SJCRH30 (cell line): ENCODE measurements around the gene AGPAT4. TPM values are rescaled to one million over a fixed set of nuclear protein-coding genes. Genes with fewer than 3 reads are reported as not detected.
A peak's percentile ranks its signal among the peaks of the same experiment; 100 is the strongest.

Experiments
- DNase-seq, 2 experiments: peaks; one replicate each; pipeline ENCODE4 v3.0.0-alpha.2; 2015 to 2020
- H3K27ac ChIP-seq: fragments of 250-450 bp; sonication (Bioruptor Pico); 2 replicates; pipeline ENCODE4 v1.5.1; 2020; ENCODE audit warnings: mild to moderate bottlenecking, moderate library complexity
- H3K27me3 ChIP-seq: fragments of 250-450 bp; sonication (Bioruptor Pico); 2 replicates; pipeline ENCODE4 v1.5.1; 2020; ENCODE audit warnings: mild to moderate bottlenecking, moderate library complexity
- H3K36me3 ChIP-seq: fragments of 250-450 bp; sonication (Bioruptor Pico); 2 replicates; pipeline ENCODE4 v1.5.1; 2020; ENCODE audit warnings: mild to moderate bottlenecking, moderate library complexity
- H3K4me1 ChIP-seq: fragments of 250-450 bp; sonication (Bioruptor Pico); 2 replicates; pipeline ENCODE4 v1.5.1; 2020; ENCODE audit warnings: mild to moderate bottlenecking, moderate library complexity
- H3K4me3 ChIP-seq: fragments of 250-450 bp; sonication (Bioruptor Pico); 2 replicates; pipeline ENCODE4 v1.5.1; 2020; ENCODE audit warnings: mild to moderate bottlenecking, moderate library complexity
- H3K9me3 ChIP-seq: fragments of 250-450 bp; sonication (Bioruptor Pico); replicated peaks from 2 replicates; pipeline ENCODE4 v1.5.1; 2020; ENCODE audit warnings: mild to moderate bottlenecking, moderate library complexity
- total RNA-seq: library from RNA; depleted of rRNA; stranded (reverse); fragments of >200 nt; shearing (Covaris generic); gene quantifications from 2 replicates; pipeline ENCODE4 v1.2.3, GENCODE V29; 2014

Gene AGPAT4
- total RNA-seq, 1 experiment from 2014 or later, result 16.7 TPM

DNA sequence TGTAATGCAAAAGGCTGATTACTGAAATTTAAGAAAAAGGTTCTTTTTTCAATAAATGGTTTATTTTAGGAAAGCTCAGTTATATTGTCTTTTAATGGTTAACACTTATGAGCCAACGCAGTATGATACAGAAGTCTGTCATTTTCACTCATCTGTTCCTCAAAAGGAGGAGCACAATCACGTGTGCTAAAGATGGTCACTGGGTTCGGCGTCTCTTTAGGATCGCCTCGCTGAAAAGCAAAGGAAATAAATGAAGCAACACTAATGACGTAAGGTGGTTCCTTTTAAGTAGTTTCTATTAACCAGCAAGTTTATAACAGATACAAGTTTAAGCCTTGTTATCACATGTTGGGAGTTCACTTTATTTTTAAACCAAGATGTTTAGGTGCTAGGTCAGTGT lies 156.6 kb downstream of the AGPAT4 start:
- H3K36me3 ChIP-seq, result peaks cover 50% of the 10 kb centered on the region
- no peak for DNase-seq

DNA sequence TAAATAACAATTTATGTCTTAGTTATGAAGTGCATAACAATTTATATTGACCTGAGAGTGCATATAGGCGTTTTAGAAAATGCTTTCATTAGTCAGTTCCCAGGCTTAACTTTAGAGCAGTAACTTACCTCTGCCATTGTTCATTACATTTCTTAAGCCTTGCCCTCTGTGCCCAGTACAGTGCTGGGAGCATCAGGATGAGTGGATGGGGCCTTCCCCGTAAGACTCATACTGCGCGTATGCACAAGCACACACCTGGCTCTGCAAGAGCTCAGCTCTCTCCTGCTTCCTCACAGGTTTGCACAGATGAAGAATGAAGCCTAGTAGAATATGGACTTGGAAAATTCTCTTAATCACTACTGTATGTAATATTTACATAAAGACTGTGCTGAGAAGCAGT lies 157.3 kb downstream of the AGPAT4 start:
- no peak overlapping the region for H3K27ac ChIP-seq
- H3K4me3 ChIP-seq, result no peak overlapping the region
- no peaks in the 10 kb centered on the region for H3K4me1 ChIP-seq
- peaks cover 56% of the 10 kb centered on the region for H3K36me3 ChIP-seq
- H3K9me3 ChIP-seq, result no peaks in the 10 kb centered on the region
- DNase-seq, result no peak
- H3K27me3 ChIP-seq, result no peaks in the 10 kb centered on the region

More for the DNA sequence above, 156.6 kb downstream of the AGPAT4 start:
- no peaks in the 10 kb centered on the region for H3K27me3 ChIP-seq
- H3K27ac ChIP-seq, result no peak overlapping the region
- no peak overlapping the region for H3K4me3 ChIP-seq
- no peaks in the 10 kb centered on the region for H3K4me1 ChIP-seq
- H3K9me3 ChIP-seq, result 0 out of 2 replicates have a peak, but pooled peaks cover 1% of the 10 kb centered on the region

DNA sequence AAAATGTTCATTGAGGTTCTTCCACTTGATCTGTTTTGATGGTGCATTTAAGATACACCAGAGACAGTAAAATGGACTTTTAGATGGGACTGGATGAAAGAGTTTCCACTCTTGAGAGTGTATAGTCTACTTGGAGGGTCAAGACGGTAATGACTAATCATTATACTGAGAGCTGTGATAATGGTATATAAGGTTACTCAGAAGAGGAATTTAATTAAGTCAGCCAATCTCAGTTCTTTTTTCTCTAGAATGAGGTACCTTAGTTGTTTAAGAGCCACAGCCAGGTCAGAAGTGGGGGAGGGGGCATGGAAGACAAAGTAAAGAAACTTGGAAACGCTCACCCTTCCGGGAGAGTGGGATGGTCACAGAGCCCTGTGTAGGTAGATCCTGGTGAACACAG lies 158.4 kb downstream of the AGPAT4 start:
- DNase-seq, result no peak
- no peak overlapping the region for H3K27ac ChIP-seq
- H3K4me1 ChIP-seq, result no peaks in the 10 kb centered on the region
- H3K36me3 ChIP-seq, result peaks cover 62% of the 10 kb centered on the region
- no peak overlapping the region for H3K4me3 ChIP-seq
- no peaks in the 10 kb centered on the region for H3K27me3 ChIP-seq
- H3K9me3 ChIP-seq, result no peaks in the 10 kb centered on the region

DNA sequence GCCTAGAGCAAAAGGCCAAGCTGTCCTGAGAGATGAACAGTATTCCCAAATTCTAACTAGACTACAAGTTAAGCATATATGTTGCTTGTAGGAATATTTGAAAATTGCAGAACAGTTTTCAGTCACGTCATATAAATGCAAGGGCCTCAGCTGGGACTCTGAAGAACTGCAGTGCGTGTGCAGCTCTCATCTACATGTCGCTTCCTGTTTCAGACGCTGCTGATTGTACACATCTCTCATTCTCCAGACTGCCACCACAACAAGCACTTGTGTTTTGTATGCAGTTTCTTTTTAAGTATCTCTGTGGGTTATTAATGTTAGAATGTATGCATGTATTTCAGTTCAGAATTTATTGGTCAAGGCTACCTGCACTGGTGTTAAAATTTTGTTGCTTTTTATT lies 162.6 kb downstream of the AGPAT4 start:
- no peak overlapping the region for H3K27ac ChIP-seq
- H3K4me3 ChIP-seq, result no peak overlapping the region
- peaks cover 78% of the 10 kb centered on the region for H3K36me3 ChIP-seq
- no peaks in the 10 kb centered on the region for H3K4me1 ChIP-seq
- no peaks in the 10 kb centered on the region for H3K9me3 ChIP-seq
- no peak for DNase-seq
- H3K27me3 ChIP-seq, result no peaks in the 10 kb centered on the region

DNA sequence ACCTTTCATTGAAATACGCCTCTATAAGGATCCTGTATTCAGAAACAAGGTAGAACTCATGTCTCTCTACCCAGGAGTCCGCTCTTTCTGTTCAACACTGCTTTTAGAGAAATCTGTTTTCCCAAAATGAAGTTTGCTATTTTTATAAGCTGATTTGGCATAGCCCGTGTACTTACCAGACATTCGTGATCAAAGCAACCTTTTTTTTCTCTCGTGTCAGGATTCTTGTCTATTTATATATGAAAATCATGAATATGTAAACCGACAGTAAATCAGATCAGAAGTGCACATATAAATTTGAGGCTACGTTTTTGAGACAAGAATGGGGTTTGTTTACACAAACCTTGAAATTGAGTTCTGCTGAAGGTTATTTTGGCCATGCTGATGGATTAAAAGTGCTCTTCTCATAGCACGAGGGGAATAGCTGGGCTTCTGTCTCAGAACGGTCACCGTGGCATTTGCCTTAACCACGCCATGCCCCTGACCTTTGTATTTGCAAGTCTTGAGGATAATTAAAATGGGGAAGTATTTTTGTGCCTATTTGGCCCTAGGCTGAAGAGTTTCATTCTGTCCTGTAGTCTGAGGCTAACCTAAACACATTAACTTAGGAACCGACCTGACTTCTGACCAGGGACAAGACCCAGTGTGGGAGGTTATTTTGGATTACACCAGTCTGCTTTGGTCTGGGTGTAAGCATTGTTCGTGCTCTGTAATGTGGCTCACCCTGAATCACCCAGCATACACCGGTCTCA lies 163.7 kb downstream of the AGPAT4 start:
- no peak for DNase-seq
- Histone ChIP-seq H3K27me3 (no peaks in the 10 kb centered on the region), H3K27ac (no peak overlapping the region), H3K4me3 (no peak overlapping the region), H3K4me1 (no peaks in the 10 kb centered on the region), H3K9me3 (no peaks in the 10 kb centered on the region), H3K36me3 (peaks cover 78% of the 10 kb centered on the region)

DNA sequence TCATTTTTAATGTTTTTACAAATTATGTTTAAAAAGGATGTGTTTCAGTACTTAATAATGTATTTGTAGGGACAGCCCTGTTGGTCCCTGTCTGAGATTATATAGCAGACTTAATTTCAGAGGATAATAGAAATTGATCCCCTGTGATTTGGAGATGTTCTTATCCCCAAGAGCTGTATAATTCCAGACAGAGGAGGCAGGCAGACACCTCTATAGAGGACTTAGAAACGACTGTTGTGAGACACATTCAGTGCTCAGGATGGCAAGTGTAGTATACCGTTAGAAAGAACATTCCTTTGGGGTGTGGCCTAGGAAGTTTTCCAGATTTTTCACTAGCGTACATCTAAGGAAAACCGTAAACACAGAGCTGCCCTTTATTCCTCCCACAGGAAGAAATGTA lies 164.5 kb downstream of the AGPAT4 start:
- no peak overlapping the region for H3K27ac ChIP-seq
- H3K4me1 ChIP-seq, result no peaks in the 10 kb centered on the region
- peaks cover 79% of the 10 kb centered on the region for H3K36me3 ChIP-seq
- H3K27me3 ChIP-seq, result no peaks in the 10 kb centered on the region
- no peaks in the 10 kb centered on the region for H3K9me3 ChIP-seq
- DNase-seq, result no peak
- no peak overlapping the region for H3K4me3 ChIP-seq

DNA sequence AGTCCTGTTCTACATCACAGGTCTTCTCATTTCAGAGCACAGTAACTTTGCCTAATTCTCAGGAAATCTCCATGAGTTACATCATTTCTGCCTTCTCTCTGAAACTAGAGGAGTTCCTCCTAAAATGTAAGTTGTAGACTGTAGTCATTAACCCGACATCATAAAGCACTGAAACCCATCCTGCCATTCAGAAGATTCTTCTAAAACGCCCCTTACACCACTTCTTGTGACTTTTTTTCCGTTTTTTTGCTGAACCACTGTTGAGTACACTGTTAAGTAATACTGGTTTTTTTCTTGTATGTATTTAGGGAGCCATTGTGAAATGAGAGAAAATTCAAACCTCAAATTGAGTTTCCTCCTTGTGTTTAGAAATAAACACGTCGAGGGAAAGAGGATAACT lies 164.9 kb downstream of the AGPAT4 start:
- Histone ChIP-seq H3K36me3 (peaks cover 75% of the 10 kb centered on the region), H3K27ac (no peak overlapping the region), H3K4me1 (no peaks in the 10 kb centered on the region), H3K27me3 (no peaks in the 10 kb centered on the region), H3K4me3 (no peak overlapping the region), H3K9me3 (no peaks in the 10 kb centered on the region)
- DNase-seq, result no peak

DNA sequence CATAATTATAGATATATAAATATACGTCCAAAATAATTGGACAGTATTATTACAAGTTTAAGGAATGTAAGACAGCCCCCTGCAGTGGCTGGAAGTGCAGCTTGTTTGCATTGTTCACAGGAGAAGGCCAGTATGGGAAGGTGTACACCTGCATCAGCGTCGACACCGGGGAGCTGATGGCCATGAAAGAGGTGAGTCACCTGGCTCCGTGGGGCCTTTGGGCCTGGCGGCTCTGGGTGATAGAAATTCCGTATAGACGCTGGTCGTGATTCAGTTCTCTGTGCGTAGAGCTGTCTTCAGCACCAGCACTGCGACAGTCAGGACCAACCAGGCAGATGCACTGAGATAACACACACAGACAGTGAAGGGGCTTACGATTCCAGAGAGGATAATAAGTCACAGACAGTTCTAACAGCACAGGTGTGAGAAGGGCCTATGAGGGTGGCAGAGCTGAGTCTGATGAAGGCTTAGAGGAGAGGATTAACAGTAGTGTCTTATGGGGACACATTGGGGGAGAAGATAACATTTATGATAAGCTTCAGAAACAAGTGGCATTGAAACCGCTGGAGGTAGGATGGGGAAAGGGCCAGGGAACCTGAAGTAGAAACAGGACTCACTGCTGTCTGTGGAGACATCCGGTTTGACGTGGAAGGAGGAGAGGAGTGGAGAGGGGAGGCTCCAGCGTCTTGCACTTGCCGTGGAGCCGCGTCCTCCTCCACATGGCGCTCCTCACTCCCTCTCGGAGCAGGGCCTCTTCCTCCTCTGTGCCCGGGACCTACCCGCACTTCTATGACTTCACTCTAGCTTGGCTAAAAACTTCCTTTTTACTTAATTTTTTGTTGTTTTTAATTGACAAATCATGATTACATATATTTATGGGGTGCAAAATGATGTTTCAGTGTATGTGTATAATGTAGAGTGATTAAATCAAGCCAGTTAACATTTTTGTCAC lies 165.8 kb downstream of the AGPAT4 start:
- H3K27ac ChIP-seq, result no peak overlapping the region
- no peak overlapping the region for H3K4me3 ChIP-seq
- no peaks in the 10 kb centered on the region for H3K9me3 ChIP-seq
- H3K36me3 ChIP-seq, result peaks cover 72% of the 10 kb centered on the region
- no peaks in the 10 kb centered on the region for H3K4me1 ChIP-seq
- no peak for DNase-seq
- no peaks in the 10 kb centered on the region for H3K27me3 ChIP-seq

DNA sequence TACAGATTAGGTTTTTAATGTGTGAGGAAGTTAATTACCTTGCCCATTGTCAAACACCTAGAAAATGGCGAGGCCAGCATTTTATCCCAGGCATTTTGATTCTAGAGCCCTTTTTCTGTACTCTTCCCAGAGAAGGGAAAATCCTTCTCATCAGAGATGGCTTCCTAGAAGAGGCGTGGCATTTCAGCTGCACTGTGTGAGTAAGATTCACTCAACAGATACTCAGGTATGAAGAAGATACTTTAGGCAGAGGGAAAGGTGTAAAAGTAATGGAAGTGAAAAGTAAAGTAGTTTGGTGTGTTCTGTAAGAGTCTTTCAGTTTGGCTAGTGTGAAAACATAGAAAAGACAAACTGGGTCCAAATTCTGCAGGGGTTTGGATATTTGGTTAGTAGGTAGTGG lies 168.5 kb downstream of the AGPAT4 start:
- H3K27me3 ChIP-seq, result no peaks in the 10 kb centered on the region
- DNase-seq, result no peak
- H3K36me3 ChIP-seq, result peaks cover 62% of the 10 kb centered on the region
- no peaks in the 10 kb centered on the region for H3K4me1 ChIP-seq
- H3K4me3 ChIP-seq, result no peak overlapping the region
- no peaks in the 10 kb centered on the region for H3K9me3 ChIP-seq
- no peak overlapping the region for H3K27ac ChIP-seq

DNA sequence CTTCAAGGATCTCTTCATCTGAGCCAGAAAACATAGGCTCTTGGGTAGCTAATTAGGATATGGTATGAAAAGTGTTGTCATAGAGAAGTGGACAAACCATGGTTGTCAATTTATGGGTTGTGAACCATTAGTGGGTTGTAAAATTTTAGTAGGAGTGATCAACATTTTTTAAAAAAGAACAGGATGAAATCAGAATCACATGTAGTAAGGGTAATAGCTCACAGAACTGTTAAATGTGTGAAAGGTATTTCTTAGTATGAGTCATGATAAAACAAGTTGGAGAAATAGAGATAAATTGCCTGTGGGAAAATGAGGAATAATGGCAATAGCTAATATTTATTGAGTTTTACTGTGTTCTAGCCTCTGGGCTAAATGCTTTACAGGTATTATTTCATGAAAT lies 168.9 kb downstream of the AGPAT4 start:
- Histone ChIP-seq H3K4me3 (no peak overlapping the region), H3K27ac (no peak overlapping the region), H3K9me3 (no peaks in the 10 kb centered on the region), H3K36me3 (peaks cover 58% of the 10 kb centered on the region), H3K4me1 (no peaks in the 10 kb centered on the region), H3K27me3 (no peaks in the 10 kb centered on the region)
- DNase-seq, result no peak

DNA sequence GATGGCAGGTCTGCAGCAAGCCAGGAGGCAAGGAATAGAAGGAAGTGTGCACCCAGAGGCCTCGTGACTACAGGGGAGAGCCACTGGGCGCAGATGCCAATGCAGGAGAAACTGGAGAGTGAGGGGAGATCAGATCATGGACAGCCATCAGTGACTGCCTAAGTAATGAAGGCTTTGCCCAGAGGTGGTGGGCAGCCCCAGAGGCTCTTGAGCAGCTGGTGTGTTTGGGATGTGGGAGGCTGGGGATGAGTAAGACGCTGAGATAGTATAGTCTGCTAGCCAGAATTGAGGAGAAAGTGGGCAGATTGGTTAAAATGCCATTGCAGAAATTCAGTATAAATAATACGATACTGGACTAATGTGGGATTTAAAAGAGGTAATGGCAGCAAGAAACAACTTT lies 170.4 kb downstream of the AGPAT4 start:
- Histone ChIP-seq H3K27ac (no peak overlapping the region), H3K9me3 (no peaks in the 10 kb centered on the region), H3K27me3 (no peaks in the 10 kb centered on the region), H3K4me3 (no peak overlapping the region), H3K36me3 (peaks cover 45% of the 10 kb centered on the region), H3K4me1 (no peaks in the 10 kb centered on the region)
- DNase-seq, result no peak

DNA sequence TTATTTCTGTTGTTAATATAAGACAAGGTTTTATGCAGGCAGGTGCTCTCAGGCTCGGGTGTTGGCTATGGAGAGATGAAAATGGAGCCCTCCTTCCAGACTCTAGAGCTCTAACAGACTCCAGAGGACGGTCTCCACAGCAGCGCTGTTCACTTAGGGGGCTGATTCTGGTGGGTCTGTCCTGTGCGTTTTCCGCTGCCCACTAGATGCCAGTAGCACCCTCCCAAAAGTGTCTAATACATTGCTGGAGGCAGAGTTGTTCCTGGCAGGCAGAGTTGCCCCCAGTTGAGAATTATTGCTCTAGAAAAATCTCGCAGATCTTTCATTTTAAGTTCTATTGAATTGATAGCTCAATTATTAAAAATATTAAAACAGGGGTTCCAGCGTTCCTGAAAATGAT lies 172.3 kb downstream of the AGPAT4 start:
- H3K27me3 ChIP-seq, result no peaks in the 10 kb centered on the region
- H3K36me3 ChIP-seq, result peaks cover 39% of the 10 kb centered on the region
- DNase-seq, result peak; percentile 31 to 62
- H3K27ac ChIP-seq, result no peak overlapping the region
- H3K4me1 ChIP-seq, result no peaks in the 10 kb centered on the region
- no peaks in the 10 kb centered on the region for H3K9me3 ChIP-seq
- H3K4me3 ChIP-seq, result no peak overlapping the region

DNA sequence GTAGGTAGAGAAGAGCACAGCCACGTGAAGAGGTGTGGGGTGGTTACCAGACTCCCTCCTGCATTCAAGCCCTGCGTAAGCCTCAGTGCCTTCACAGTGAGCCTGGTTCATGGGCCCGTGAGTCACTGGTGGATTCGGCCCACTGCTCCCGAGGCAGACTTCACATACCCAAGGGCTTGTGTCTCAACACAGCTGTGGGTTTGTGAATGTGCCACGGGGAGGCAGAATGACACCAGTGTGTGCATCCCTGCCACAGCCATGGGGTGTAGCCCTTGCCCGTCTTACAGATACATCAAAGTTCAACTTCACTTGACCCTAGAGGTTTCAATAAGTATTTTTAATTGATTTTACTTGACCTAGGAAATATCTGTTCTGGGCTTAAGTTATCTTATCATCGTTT lies 173.8 kb downstream of the AGPAT4 start:
- H3K4me1 ChIP-seq, result no peaks in the 10 kb centered on the region
- H3K27me3 ChIP-seq, result no peaks in the 10 kb centered on the region
- DNase-seq, result peak in 1 of 2 experiments; percentile 26
- no peak overlapping the region for H3K27ac ChIP-seq
- H3K36me3 ChIP-seq, result peaks cover 34% of the 10 kb centered on the region
- H3K9me3 ChIP-seq, result no peaks in the 10 kb centered on the region
- H3K4me3 ChIP-seq, result no peak overlapping the region

DNA sequence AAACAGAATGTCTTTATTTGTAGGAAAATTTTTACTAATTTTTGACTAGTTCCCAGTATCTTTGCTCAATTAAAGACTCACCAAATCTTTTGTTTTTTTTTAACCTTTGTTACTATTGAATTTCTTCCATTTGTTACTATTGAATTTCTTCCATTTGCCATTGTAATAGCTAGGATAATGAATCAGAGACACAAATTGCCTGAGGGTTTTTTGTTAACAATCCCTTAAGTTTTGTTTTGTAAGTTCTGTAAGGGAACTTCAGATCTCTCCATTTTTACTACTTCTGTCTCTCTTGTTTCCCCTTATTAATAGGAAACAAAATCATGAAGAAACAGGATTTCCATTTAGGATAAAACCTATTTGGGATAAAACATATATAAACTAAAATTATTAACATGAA lies 177.9 kb downstream of the AGPAT4 start:
- Histone ChIP-seq H3K27ac (no peak overlapping the region), H3K4me3 (no peak overlapping the region), H3K4me1 (no peaks in the 10 kb centered on the region), H3K36me3 (peaks cover 35% of the 10 kb centered on the region), H3K9me3 (no peaks in the 10 kb centered on the region), H3K27me3 (no peaks in the 10 kb centered on the region)
- DNase-seq, result no peak

DNA sequence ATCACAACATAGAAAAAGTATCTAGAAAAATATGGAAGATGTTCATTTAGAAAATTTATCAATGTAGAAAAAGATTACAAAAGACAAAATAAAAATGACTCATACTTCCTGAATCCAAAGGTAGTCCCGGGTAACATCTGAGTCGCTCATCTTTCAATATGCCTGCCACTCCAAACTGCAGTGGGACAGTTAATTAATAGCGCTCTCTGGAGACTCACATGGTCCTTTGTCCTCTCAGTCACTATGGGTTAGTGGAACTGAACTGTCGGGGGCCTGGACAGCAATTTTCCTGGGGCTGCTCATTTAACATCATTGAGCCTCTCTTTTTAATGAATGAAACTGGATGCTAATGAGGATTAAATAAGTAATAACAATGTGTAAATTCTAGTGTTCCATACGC lies 178.9 kb downstream of the AGPAT4 start:
- H3K27me3 ChIP-seq, result no peaks in the 10 kb centered on the region
- H3K4me1 ChIP-seq, result no peaks in the 10 kb centered on the region
- DNase-seq, result no peak
- peaks cover 35% of the 10 kb centered on the region for H3K36me3 ChIP-seq
- H3K4me3 ChIP-seq, result no peak overlapping the region
- H3K27ac ChIP-seq, result no peak overlapping the region
- no peaks in the 10 kb centered on the region for H3K9me3 ChIP-seq
